Brain microvascular endothelial cell (primary cell): Measurements from ENCODE around the gene DOK3.

Experiments
- DNase-seq: peaks from one replicate; pipeline ENCODE4 v3.0.0-alpha.2; 2020
- H3K27ac ChIP-seq: fragments of 250-450 bp; sonication (Bioruptor Pico); 2 replicates; pipeline ENCODE4 v1.5.1; 2020; ENCODE audit warnings: mild to moderate bottlenecking, moderate library complexity
- H3K27me3 ChIP-seq: fragments of 250-450 bp; sonication (Bioruptor Pico); replicated peaks from 2 replicates; pipeline ENCODE4 v1.5.1; 2020; ENCODE audit warnings: mild to moderate bottlenecking
- H3K36me3 ChIP-seq: fragments of 250-450 bp; sonication (Bioruptor Pico); replicated peaks from 2 replicates; pipeline ENCODE4 v1.5.1; 2020; ENCODE audit warnings: mild to moderate bottlenecking
- H3K4me3 ChIP-seq: 2 replicates; pipeline ENCODE4 v1.5.1; 2011; ENCODE audit warnings: low read depth, mild to moderate bottlenecking, control low read depth, low read length, moderate library complexity
- CTCF ChIP-seq: IDR thresholded peaks from 2 replicates; pipeline ENCODE4 v1.5.1; 2011; ENCODE audit warnings: low read depth, mild to moderate bottlenecking, moderate library complexity, low read length, control low read depth, inconsistent platforms; ENCODE audit errors: missing control alignments
- in situ Hi-C: cut with HindIII; loops from 2 replicates; pipeline ENCODE4 v1.10.0; 2017; ENCODE audit warnings: low sequenced_read_pairs, low pct_ligation_motif_present

DOK3 gene

GRCh38 chr5:177531209-177531940, 21.7 kb upstream of the DOK3 start:
- no peak for TF ChIP-seq CTCF
- no peak for DNase-seq
- in situ Hi-C loops, result no loop called here
- no peaks in the 10 kb centered on the region for H3K27me3 ChIP-seq
- H3K36me3 ChIP-seq, result peaks cover 55% of the 10 kb centered on the region
- no peak overlapping the region for H3K4me3 ChIP-seq
- H3K27ac ChIP-seq, result no peak overlapping the region

GRCh38 chr5:177530638-177531037, 21.0 kb upstream of the DOK3 start:
- Histone ChIP-seq H3K36me3 (peaks cover 56% of the 10 kb centered on the region), H3K27me3 (no peaks in the 10 kb centered on the region), H3K4me3 (no peak overlapping the region), H3K27ac (no peak overlapping the region)
- in situ Hi-C loops, result no loop called here
- no peak for TF ChIP-seq CTCF
- DNase-seq, result no peak

- Histone ChIP-seq H3K36me3 (peaks cover 65% of the 10 kb centered on the region), H3K27me3 (no peaks in the 10 kb centered on the region), H3K4me3 (no peak overlapping the region), H3K27ac (no peak overlapping the region)
- in situ Hi-C loops, result no loop called here
- no peak for DNase-seq
- no peak for TF ChIP-seq CTCF
Observed at GRCh38 chr5:177529247-177530203, 19.9 kb upstream of the DOK3 start.

- in situ Hi-C loops, result no loop called here
- H3K36me3 ChIP-seq, result peaks cover 70% of the 10 kb centered on the region
Observed at GRCh38 chr5:177528631-177529030, 19.0 kb upstream of the DOK3 start.

GRCh38 chr5:177527595-177527994, 18.0 kb upstream of the DOK3 start:
- no peaks in the 10 kb centered on the region for H3K27me3 ChIP-seq
- no peak overlapping the region for H3K27ac ChIP-seq
- H3K36me3 ChIP-seq, result peaks cover 67% of the 10 kb centered on the region
- in situ Hi-C loops, result no loop called here
- no peak overlapping the region for H3K4me3 ChIP-seq
- no peak for TF ChIP-seq CTCF
- no peak for DNase-seq

More at GRCh38 chr5:177528631-177529030, 19.0 kb upstream of the DOK3 start:
- no peak for DNase-seq
- Histone ChIP-seq H3K27me3 (no peaks in the 10 kb centered on the region), H3K27ac (no peak overlapping the region), H3K4me3 (no peak overlapping the region)
- TF ChIP-seq CTCF, result no peak
